ENCODE data around the gene CPVL.

DNA sequence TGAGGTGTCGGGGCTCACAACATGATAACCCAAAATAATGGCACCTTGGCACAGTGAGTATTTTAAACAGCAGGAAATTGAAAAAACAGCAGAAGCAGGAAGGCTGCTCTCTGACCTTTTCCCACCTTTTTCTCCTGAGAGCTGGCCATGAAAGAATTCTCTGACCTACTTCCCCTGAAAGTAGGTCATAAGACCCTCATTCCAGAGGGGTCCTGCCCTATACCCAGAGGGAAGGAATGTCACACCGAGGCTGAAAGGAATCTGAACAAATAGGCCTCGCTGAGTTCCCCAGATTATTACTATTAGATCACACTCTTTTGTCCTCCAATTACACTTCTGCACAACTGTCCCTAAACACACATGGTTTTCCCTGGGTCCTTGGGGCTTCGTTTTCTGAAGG lies 18.8 kb downstream of the CPVL start:
- no peak for TF ChIP-seq CTCF (IDR thresholded peaks at IDR 0.05; ENCODE audit: borderline replicate concordance, extremely low read depth, low read length, poor library complexity, severe bottlenecking)
- no peak for TF ChIP-seq EZH2 (IDR thresholded peaks at IDR 0.05; ENCODE audit: borderline replicate concordance, low read depth, low read length, severe bottlenecking)
